Right lobe of liver (tissue), 6 donors: ENCODE results near the gene ANXA2. TPM values are rescaled to one million over a fixed set of nuclear protein-coding genes. Genes with fewer than 3 reads are reported as not detected.

Experiments used
- ATAC-seq, 4 donors: fragments of 200-7000 bp; cut with Tn5 transposase; one replicate each; pipeline ENCODE4 v1.9.1; 2020; ENCODE audit warnings: mild to moderate bottlenecking in 4 of 4, moderate library complexity in 4 of 4
- DNase-seq, 3 donors: peaks; one replicate each; pipeline ENCODE4 v3.0.0-alpha.2; 2020
- H3K27ac ChIP-seq, 3 donors: fragments of 200-600 bp; one replicate each; pipeline ENCODE4 v1.8.0; 2022
- H3K27me3 ChIP-seq, 2 donors: fragments of 200-600 bp; one replicate each; pipeline ENCODE4 v1.8.0; 2022
- H3K36me3 ChIP-seq, 4 donors: fragments of 200-600 bp; sonication (generic) in 1 of 4; one replicate each; pipeline versions ENCODE4 v1.5.1 to v1.8.0; 2017 to 2022; ENCODE audit warnings: control low read depth in 1 of 4
- H3K4me1 ChIP-seq, 4 donors: fragments of 200-600 bp; sonication (generic) in 1 of 4; one replicate each; pipeline versions ENCODE4 v1.5.1 to v1.8.0; 2017 to 2022; ENCODE audit warnings: control low read depth in 1 of 4
- H3K4me3 ChIP-seq, 3 donors: fragments of 200-600 bp; one replicate each; pipeline ENCODE4 v1.8.0; 2022
- H3K9me3 ChIP-seq, 4 donors: fragments of 200-600 bp; sonication (generic) in 1 of 4; one replicate each; pipeline versions ENCODE4 v1.5.1 to v1.8.0; 2017 to 2022; ENCODE audit warnings: control low read depth in 1 of 4
- CTCF ChIP-seq, 4 donors: fragments of 200-600 bp in 3 of 4; fragments of 450-650 bp in 1 of 4; IDR thresholded peaks; one replicate each; pipeline versions ENCODE4 v1.5.1 to v1.8.0; 2016 to 2022; ENCODE audit warnings: antibody characterized with exemption in 4 of 4, mild to moderate bottlenecking in 2 of 4
- POLR2A ChIP-seq: fragments of 450-650 bp; IDR thresholded peaks from one replicate; pipeline ENCODE4 v1.6.1; 2017; ENCODE audit warnings: antibody characterized with exemption, mild to moderate bottlenecking
- WGBS: methylation state at CpG from one replicate; pipeline ENCODE4 v1.1.6; 2018; ENCODE audit warnings: low coverage, low lambda C conversion rate; ENCODE audit not compliant: insufficient coverage; ENCODE audit errors: missing lambda C conversion rate; 5-methylcytosine and 5-hydroxymethylcytosine counted together
- intact Hi-C, 2 donors: fragments of 100-400 bp; cut with DNase I; formaldehyde crosslinking; loops; one replicate each; pipeline versions ENCODE4 v1.11.2 to v1.14.1; 2022
- total RNA-seq, 6 experiments: library from RNA; depleted of rRNA in 2 of 6; stranded (reverse); fragments of >200 nt in 2 of 6; fragmentation: NEBNext Ultra II Directional in 3 of 6; extraction: Animal tissue kit (Norgen Biotek cat#: 25700) in 3 of 6; gene quantifications; one replicate each; pipeline versions ENCODE4 v1.1.0 to v1.2.4, GENCODE V29; 2016 to 2023
- donor health status: DM: no; HTN: yes; CAD: no.
- donor health status: DM: no; HTN: no; CAD: no.
- donor health status: DM: no; HTN: no; CAD: no.
- donor health status: DM: no; HTN: yes; CAD: no.
- donor health status: DM: no; HTN: yes; CAD: no.

The ANXA2 gene
- total RNA-seq, 6 experiments from 2014 or later = 62.2 to 419 (median 178) TPM

DNA sequence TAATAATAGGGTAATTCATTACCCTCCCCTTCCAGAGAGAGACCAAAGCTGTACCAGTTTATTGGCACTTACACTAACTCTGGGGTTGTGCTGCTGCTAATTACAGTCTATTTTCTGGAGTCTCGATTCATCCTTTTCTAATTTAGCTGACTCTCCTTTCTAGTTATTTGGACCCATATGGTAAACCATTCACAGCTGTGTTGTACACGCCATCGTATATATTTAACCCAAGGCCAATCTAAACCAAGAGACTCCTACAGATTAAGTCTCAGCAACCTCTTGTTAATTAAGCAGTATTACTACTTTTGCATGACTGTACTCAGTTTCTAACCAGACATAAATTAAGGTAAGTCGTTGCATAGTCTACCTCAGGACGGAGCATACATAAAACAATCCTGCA, 22.5 kb downstream of the ANXA2 start:
- peaks cover 0 to 15% (median 0%) of the 10 kb centered on the region in 4 donors for H3K4me1 ChIP-seq
- TF ChIP-seq POLR2A (no peak), CTCF (IDR thresholded peaks at IDR 0.05) (no peak)

GRCh38 chr15:60374628-60375081, 23.1 kb downstream of the ANXA2 start:
- peak; percentile 34 to 84 (median 66) for ATAC-seq
- H3K9me3 ChIP-seq = no peaks in the 10 kb centered on the region
- DNase-seq = peak in 1 of 3 donors; percentile 32
- H3K27ac ChIP-seq = peak overlapping the region in 1 of 3 donors; percentile 33
- H3K4me1 ChIP-seq = peaks cover 0 to 15% (median 0%) of the 10 kb centered on the region in 4 donors
- no peak overlapping the region for H3K4me3 ChIP-seq
- TF ChIP-seq CTCF (IDR thresholded peaks at IDR 0.05) (no peak), POLR2A (no peak)
- peaks cover 0 to 13% (median 6%) of the 10 kb centered on the region in 4 donors for H3K36me3 ChIP-seq
- no peaks in the 10 kb centered on the region for H3K27me3 ChIP-seq
- intact Hi-C loops = no loop called here
- 73% methylated on average over 3 of the region's 7 CpGs for WGBS

More for the DNA sequence above, 22.5 kb downstream of the ANXA2 start:
- DNase-seq (no peak), ATAC-seq (no peak)
- Histone ChIP-seq H3K36me3 (peaks cover 0 to 13% (median 6%) of the 10 kb centered on the region in 4 donors), H3K9me3 (no peaks in the 10 kb centered on the region), H3K27me3 (no peaks in the 10 kb centered on the region), H3K27ac (peak overlapping the region in 1 of 3 donors; percentile 33), H3K4me3 (no peak overlapping the region)
- WGBS = 95% methylated on average over 5 of the region's 5 CpGs
- intact Hi-C loops = no loop called here

DNA sequence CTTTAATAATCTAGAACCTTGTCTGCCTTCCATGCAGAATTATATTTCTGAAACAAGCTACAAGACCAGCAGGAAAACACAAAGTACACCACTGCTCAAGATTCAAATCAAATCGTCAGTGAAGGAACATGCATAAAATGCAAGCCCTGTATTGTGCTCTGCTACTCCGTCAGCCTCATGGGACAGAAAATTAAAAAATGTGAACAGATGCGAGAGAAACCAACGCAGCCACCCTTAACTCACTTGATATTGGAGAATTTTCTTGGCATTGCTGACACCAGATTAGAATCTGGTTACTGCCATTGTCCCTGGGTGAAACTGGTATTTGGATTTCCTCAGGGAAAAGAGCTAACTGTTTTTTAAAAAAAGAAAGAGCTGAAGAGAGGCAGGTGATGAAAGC, 23.6 kb downstream of the ANXA2 start:
- no peak for ATAC-seq
- TF ChIP-seq POLR2A (no peak), CTCF (IDR thresholded peaks at IDR 0.05) (no peak)
- peaks cover 0 to 15% (median 0%) of the 10 kb centered on the region in 4 donors for H3K4me1 ChIP-seq

DNA sequence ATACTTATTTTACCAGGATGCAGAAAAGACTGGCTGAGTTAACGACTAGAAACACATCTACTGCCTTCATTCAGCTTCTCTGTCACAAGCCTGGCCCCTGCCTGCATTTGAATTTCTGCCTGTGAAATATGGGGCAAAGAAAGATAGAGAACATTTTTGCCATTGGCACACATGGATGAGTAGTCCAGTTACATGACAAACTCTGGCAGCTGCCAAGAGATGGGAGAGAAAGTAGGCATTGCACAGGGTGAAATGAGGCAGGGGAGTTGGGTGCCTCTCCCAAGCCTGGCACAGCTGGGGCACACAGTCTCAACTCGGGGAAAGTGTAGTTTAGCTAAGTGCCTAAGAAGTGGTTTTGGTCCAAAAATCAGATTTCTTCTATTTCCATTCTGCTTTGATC, 24.0 kb downstream of the ANXA2 start:
- Histone ChIP-seq H3K27me3 (no peaks in the 10 kb centered on the region), H3K27ac (no peak overlapping the region), H3K9me3 (no peaks in the 10 kb centered on the region), H3K4me1 (peaks cover 0 to 15% (median 0%) of the 10 kb centered on the region in 4 donors), H3K4me3 (no peak overlapping the region), H3K36me3 (peaks cover 0 to 13% (median 6%) of the 10 kb centered on the region in 4 donors)
- no peak for TF ChIP-seq CTCF (IDR thresholded peaks at IDR 0.05)
- TF ChIP-seq POLR2A = no peak
- ATAC-seq (no peak), DNase-seq (no peak)
- intact Hi-C loops = no loop called here
- WGBS = 100% methylated on average over 2 of the region's 2 CpGs

More for the DNA sequence above, 23.6 kb downstream of the ANXA2 start:
- Histone ChIP-seq H3K27ac (peak overlapping the region in 1 of 3 donors; percentile 33), H3K4me3 (no peak overlapping the region), H3K27me3 (no peaks in the 10 kb centered on the region), H3K9me3 (no peaks in the 10 kb centered on the region), H3K36me3 (peaks cover 0 to 13% (median 6%) of the 10 kb centered on the region in 4 donors)
- intact Hi-C loops = no loop called here
- WGBS = 90% methylated on average over 4 of the region's 4 CpGs
- DNase-seq = no peak
